IPS-NIHi7 (cell line): Measurements from ENCODE around the gene SRRM3.
A peak's percentile ranks its signal among the peaks of the same experiment; 100 is the strongest.
"Not testable (repeated sequence)": the region's sequence is repeated elsewhere in the genome, so short reads cannot be mapped to it uniquely, and the experiment has no call there.

Source experiments
- DNase-seq: peaks from one replicate; pipeline ENCODE4 v3.0.0; 2012; ENCODE audit warnings: mixed read lengths; ENCODE audit errors: extremely low spot score

Gene SRRM3, protein sequence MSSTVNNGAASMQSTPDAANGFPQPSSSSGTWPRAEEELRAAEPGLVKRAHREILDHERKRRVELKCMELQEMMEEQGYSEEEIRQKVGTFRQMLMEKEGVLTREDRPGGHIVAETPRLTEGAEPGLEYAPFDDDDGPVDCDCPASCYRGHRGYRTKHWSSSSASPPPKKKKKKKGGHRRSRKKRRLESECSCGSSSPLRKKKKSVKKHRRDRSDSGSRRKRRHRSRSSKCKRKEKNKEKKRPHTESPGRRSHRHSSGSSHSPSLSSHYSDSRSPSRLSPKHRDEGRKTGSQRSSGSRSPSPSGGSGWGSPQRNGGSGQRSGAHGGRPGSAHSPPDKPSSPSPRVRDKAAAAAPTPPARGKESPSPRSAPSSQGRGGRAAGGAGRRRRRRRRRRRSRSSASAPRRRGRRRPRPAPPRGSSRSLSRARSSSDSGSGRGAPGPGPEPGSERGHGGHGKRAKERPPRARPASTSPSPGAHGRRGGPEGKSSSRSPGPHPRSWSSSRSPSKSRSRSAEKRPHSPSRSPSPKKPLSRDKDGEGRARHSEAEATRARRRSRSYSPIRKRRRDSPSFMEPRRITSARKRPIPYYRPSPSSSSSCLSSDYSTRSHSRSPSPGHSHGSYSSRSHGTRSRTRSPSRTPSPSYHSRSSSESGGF

DNA sequence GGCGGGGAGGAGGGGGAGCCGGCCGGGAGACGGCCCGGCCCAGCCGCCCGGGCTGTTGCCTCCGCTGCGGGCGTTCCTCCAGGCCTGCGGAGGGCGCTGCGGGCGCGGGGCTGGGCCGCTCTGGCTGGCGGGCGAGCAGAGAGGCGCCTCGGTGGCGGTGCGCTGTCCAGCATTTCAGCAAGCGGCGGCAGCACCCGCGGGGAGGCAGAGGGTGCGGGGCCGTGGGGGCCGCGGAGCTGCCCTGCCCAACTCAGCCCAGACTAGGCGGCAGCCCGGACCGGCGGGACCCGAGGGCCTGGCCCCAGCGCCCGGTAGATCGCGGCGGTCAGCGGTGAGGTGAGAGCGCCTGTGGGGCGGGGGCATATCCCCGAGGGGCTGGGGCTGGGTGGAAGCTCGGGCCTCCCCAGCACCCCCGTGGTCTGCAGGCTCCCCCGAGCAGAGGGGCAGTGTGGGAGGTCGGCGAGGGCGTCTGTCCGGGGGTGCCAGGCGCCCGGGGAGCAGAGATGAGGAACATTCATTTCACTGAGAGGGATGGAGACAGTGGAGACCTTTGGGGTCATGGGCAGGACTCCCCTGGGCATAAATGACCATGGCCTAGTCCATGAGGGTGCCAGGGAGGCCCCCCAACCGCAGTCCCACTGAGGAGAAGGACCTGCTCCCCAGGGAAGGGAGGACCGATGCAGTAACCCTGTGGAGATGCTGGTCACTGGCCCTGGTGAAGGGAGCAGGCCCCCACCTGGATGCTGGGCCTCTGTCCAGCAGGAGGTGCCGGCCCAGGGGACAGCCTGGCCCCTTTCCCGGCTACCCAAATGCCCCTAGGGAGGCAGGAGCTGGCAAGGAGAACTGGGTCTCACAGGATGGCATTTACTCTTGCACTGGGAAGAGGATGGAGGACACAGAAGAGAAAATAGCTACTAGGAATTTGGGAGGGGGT lies at the start of gene SRRM3:
SRRM3 (plus strand) TSS at position 165 of the 934 bp plus-strand sequence. CDS start 33,171 bp downstream, outside the sequence.
- DNase-seq: peak; percentile 92

DNA sequence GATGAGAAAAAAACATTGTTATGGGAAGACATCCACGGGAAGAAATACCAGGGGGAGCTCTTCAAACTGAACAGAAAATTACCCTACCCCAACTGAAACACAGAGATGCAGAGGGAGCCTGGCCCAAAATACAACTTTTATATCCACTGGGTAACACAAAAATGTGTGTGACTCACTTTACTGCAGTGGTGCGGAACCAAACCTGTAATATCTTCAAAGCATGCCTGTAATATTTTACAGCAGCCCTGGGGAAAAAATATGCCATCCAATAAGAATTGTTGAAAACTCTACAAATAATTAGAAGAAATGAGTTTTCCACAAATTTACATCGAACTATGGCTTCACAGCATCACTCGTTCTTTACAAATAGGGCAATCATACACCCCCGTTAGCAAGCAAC lies 49.8 kb upstream of the SRRM3 start:
- DNase-seq: no peak

DNA sequence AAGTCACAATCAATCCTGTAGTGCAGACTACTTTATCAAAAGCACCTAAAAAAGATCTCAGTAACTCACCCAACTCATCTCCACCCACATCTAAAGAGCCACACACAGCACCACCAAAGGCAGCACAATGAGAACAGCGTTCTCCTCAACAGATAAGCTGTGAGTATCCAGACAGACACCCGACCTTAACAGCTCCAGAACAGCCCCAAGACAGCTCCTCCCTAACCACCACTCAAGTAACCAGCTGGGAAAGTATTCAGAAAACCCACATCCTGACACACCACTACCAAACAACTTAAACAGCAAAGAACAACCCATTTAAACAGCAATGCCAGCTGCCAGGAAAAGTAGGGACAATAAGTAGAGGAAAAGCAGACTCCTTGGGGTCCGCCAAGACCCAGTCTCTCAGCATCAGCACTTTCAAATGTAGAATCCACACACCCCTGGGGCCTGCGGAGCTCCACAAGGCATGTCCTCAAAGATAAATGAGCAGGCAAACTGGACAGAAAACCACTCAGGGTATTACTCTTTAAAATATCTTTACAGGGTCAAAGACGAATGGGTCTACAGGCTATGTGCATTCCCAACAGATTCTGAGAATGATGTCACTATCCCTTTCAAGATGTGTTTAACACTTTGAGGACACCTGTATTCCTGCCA lies 48.0 kb upstream of the SRRM3 start:
- not testable (repeated sequence) for DNase-seq

DNA sequence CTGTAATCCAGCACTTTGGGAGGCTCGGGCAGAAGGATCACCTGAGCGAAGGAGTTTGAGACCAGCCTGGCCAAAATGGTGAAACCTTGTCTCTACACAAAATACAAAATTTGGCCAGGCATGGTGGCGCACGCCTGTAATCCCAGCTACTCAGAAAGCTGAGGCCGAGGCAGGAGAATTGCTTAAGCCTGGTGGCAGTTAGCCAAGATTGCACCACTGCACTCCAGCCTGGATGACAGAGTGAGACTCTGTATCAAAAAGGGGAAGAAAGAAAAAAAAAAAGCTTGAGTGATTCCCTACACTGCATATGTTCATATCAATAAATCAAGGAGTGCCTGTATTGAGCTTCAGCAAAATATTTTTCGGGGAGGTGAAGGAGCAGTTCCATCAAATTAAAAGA lies 45.8 kb upstream of the SRRM3 start:
- no peak for DNase-seq

DNA sequence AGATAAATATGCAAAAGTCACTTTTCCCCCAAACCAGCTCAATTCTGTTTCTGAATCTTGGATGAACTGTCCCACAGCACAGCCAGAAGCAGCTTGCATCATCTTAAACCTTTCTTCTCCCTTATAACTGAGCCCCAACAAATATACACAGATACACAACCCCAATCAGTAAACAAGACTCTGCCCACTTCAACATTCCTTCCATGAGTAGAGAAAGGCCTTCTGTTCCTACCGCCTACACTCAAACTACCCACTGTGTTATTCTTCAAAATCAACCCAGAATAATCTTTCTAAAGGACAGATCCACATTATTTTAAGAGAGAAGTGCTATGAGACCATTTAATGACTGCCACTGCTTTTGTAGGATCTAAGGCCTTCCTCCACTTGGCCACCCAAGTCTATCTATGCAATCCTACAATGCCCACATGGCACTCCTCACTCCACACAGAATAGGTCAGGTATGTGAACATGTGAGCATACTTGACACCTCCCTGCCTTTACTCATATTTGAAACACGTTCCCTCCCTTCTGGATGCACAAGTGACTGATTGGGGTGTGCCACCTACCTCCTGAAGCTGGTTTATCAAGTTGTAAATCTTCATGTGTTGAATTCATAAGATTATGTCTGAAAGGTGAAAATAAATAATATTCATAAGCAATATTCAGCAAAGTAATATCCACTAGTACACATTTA lies 44.6 kb upstream of the SRRM3 start:
- not testable (repeated sequence) for DNase-seq

DNA sequence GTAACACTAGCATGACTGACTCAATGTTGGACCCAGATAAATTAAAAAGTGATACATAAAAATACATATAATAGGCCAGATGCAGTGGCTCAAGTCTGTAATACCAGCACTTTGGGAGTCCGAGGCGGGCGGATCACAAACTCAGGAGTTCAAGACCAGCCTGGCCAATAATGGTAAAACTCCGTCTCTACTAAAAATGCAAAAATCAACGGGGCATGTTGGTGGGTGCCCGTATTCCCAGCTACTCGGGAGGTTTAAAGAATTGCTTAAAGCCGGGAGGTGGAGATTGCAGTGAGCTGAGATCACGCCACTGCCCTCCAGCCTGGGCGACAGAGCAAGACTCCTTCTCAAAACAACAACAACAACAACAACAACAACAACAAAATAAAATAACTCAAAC lies 43.3 kb upstream of the SRRM3 start:
- DNase-seq: not testable (repeated sequence)

DNA sequence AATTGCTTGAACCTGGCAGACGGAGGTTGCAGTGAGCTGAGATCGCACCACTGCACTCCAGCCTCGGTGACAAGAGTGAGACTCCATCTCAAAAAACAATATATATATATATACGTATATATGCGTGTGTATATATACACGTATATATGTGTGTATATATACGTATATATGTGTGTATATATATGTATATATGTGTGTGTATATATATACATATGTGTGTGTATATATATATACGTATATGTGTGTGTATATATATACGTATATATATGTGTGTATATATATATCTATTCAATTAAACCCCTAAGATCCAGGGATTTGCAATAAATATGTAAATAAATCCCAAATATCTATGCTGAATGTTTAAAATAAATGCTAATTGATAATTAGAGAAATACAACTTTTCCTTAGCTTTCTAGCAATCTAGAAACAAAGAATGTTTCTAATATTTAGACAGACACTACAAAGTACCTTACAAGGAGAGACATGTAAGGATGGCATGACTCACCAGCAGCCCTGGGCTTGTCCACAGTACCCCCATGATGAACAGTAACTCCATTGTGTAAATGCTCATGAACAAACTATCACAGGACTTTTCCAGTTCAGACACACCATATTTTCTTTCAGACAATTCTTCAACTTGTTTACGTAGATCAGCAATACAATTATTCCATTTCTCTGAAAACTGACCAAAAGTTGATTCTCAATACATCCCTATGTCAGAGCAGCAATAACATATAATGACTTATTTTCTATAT lies 39.1 kb upstream of the SRRM3 start:
- DNase-seq: not testable (repeated sequence)

DNA sequence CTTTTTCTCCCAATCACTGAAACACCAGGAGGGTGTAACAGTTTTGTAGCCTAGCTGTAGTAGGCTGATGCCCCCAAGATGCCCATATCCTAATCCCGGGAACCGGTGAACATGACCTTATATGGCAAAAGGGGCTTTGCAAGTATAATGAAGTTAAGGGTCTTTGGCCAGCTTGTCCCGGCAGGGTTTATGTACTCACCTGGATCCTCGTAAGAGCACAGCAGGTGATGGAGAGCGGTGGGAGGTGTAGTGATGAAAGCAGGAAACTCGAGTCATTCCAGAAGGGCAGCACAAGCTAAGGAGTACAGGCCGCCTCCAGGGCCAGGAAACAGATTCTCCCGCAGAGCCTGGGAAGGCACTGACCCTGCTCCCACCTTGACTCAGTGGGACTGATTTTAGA lies 37.9 kb upstream of the SRRM3 start:
- peak; percentile 61 for DNase-seq

DNA sequence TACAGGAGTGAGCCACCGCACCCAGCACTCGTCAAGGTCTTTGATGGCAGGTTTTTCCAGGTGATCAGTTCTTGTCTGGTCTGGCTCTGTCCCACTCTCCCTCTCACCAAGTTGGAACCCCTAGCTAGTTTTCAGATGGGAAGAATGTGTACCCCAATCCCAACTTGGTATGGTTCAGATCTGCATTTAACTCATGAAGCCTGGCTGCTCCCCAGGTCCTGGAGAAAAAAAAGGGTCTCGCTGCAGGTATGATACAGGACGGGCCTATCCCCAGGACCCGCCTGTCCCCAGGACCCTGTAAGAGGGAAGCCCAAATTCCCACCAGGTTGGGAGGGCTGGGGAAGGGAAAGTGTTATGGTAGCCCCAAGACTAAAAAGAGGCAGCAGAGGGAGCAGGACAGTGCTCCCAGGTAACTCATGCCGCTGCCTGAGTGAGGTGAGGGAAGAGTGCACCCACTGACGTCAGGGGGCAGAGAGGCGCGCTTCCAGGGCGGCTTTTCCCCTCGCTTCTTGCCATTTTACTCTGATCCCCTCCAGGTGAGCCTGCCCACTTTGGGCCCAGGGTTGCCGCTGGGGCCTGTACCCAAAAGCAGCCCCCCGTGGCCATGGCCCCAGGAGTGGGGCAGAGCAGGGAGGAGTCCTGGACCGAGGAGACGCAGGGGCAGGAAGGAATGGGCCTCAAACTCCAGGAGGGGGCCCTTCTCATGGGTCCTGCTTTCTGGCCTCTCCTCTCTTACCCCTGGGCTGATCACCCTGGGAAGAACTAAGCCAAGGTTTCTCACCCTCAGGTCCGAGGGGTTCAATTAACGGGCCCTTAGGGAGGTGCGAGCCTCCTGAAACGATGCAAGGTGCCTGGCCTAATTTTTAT lies 36.4 kb upstream of the SRRM3 start:
- no peak for DNase-seq

DNA sequence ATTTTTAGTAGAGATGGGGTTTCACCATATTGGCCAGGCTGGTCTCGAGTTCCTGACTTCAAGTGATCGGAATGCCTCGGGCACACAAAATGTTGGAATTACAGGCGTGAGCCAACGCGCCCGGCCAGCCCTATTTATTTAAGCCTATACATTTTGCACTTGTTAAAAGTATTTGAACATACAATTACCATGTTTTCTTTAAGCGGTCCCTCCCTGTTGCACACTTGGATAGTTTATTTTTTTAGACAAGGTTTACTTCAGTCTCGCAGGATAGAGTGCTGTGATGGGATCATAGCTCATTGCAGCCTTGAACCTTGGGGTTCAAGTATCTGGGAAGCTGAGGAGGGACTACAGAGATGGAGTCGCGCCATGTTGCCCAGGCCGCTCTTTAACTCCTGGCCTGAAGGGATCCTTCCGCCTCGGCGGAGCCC lies 35.7 kb upstream of the SRRM3 start:
- DNase-seq: no peak

DNA sequence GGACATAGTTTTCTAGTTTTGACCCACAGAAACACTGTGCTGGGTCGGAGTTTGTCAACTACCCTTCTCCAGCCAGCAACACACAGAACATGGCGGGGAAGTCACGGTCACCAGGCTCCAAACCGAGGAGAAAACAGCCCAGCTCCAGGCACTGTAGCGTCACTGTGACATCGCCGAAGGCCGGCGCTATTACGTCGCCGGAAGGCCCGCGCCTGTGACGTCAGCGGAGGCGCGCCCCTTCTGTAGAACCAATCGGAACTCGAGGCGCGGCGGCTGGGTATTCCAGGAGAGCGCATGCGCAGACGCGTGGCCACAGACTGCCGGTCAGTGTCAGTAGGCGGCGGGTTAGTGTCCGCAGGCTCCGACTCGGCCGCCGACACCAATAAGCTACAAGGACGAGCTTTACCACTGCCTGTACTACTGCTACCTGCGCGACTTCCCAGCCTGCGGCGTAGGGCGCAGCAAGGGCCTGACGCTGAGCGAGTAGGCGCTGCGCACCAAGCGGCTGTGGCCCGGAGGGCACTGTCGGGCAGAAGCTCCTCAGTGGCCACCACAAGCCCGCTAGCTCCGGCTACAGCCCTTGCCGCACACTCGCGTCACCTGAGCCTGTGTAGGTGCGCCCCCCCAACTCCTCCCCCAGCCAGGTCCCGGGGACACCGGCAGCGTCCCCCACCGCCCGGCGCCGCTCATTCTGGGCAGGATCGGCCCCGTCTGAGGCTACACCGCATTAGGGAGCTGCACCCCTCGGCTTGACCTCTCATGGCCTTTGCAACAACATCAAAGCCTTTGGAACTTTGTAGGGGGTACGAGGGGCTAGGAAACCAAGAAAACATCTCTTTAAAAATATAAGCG lies 35.1 kb upstream of the SRRM3 start:
- DNase-seq: peak; percentile 92

DNA sequence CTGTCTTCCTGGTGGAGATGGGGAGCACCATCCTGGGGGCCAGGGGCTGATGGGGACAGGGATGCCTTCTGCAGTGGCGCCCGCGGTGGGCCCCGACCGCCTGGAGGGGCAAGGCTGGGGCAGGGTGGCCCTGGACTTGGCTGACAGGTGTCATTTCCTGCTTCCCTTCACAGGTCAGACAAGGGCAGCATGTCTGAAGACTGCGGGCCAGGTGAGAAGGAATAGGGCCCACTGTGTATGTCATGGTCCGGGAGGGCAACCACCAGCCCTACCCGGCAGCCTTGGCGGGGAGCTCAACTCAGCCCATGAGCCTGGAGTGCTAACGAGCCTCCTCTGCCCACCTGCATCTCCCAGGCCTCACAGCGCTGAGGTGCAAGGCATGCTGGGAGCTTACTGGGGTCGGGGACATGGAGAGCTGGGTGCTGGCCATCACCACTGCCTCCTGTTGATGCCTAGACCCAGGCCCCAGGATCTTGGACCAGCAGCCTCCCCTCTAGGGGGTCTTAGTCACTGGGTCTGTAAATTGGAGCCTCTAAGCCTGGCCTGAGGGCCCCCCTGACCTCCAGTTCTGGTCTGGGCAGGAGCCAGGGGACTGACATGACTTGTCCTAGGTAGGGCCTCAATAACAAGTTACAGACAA lies 28.0 kb upstream of the SRRM3 start:
- DNase-seq: no peak

DNA sequence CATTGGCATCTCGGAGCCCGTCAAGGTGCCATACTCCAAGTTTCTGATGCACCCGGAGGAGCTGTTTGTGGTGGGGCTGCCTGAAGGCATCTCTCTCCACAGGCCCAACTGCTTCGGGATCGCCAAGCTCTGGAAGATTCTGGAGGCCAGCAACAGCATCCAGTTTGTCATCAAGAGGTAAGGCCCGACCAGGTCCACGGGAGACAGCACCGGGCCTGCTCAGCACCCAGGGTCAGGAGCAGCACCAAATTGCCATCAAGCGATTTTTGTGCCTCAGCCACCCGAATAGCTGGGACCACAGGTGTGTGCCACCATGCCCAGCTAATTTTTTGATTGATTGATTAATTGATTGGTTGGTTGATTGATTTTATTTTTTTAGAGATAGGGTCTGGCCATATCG lies 24.7 kb upstream of the SRRM3 start:
- DNase-seq: not testable (repeated sequence)

DNA sequence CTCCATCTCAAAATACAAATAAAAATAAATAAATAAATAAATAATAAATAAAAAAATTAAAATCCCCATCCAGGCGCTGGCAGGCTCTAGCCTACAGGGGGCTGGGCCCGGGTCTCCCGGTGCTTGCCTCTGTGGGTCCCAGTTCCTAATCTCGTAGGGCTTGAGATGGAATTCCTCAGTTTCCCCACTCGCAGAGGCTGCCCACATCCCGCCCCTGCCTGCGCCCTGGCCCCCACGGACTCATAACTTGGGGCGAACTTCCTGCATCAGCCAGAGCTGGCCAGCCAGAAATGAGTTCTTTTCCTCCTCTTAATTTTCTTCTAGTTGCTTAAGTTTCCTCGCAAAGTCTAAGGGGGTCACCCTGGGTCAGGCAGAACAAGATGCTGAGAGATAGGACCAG lies 22.0 kb upstream of the SRRM3 start:
- no peak for DNase-seq

DNA sequence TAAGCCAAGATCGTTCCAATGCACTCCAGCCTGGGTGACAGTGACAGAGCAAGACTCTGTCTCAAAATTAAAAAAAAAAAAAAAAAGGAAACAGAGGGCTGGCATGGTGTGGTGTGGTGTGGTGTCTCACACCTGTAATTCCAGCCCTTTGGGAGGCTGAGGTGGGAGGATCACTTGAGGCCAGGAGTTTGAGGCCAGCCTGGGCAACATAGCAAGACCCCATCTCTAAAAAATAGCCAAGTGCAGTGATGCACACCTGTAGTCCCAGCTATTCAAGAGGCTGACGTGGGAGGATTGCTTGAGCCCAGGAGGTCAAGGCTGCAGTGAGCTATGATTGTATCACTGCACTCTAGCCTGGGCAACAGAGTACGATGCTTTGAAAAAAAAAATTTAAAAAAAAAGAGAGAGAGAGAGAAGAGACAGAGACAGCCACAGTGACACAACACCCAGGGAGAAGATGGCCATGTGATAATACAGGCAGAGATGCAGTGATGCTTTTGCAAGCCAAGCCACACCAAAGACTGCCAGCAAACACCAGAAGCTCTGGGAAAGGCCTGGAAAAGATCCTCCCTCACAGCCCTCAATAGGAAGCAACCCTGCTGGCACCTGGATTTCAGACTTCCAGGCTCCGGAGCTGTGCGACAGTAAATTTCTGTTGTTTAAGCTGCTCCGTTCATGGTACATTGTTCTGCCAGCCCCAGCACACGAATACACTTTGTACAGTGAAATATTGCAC lies 19.3 kb upstream of the SRRM3 start:
- DNase-seq: no peak

DNA sequence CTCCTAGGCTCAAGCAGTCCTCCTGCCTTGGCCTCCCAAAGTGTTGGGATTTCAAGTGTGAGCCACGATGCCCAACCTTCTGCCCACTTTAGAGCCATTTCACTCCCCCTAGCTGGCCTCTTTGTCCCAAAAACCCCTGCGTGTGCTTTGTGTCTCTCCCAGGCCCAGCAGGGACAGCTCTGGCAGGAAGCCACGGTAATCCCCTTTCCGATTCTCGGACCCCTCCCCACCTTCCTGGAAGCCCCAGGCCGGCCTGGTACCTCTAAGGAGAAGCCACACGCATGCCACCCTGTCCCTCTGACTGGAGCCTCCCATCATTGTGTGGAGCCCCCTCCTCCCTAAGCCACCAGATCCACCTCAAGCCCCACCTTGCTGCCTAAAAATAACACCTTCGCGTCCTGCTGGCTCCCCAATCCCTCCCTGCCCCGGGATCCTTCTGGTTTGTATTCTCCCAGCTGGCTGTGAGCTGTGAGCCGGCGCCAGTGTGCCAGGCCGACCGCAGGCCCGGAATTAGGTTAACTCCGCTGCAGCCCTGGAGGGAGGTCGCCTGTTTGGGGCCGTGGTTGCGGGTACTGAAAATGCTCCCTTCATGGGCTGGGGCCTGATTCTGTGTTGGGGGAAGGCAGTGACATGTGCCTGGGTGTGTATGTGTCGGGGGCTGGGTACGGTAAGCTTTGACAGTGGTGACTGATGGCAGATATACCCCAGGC lies 16.4 kb upstream of the SRRM3 start:
- no peak for DNase-seq
